GM12878 (cell line): ENCODE data around the gene PIGU. TPM values are rescaled to one million over a fixed set of nuclear protein-coding genes. Genes with fewer than 3 reads are reported as not detected.

Experiments used
- ATF3 ChIP-seq: IDR thresholded peaks from 2 replicates; pipeline ENCODE4 v1.6.1; 2011; ENCODE audit warnings: low read depth, mild to moderate bottlenecking, low read length, moderate library complexity, borderline replicate concordance; ENCODE audit errors: extremely low read depth
- BHLHE40 ChIP-seq, 2 experiments: fragments of 450-650 bp in 1 of 2; IDR thresholded peaks; 2 replicates each; pipeline ENCODE4 v1.6.1; 2011 to 2017; ENCODE audit warnings: low read depth in 2 of 2, borderline replicate concordance in 1 of 2, improper control_type of control experiment in 1 of 2, low read length in 1 of 2, mild to moderate bottlenecking in 1 of 2
- BRCA1 ChIP-seq: IDR thresholded peaks from 2 replicates; pipeline ENCODE4 v1.6.1; 2011; ENCODE audit warnings: low read depth, low read length, improper control_type of control experiment
- CREM ChIP-seq: IDR thresholded peaks from 2 replicates; pipeline ENCODE4 v1.6.1; 2014; ENCODE audit warnings: antibody characterized with exemption, low read depth
- CTCF ChIP-seq, 3 experiments: IDR thresholded peaks in 2 of 3; conservative IDR thresholded peaks in 1 of 3; 2 replicates each; pipeline ENCODE4 v1.5.1; 2011; ENCODE audit warnings: low read depth in 3 of 3, low read length in 3 of 3, mild to moderate bottlenecking in 3 of 3, control low read depth in 2 of 3, moderate library complexity in 2 of 3, inconsistent platforms in 1 of 3, mixed read lengths in 1 of 3; ENCODE audit not compliant: control insufficient read depth in 2 of 3, insufficient read depth in 1 of 3; ENCODE audit errors: extremely low read depth in 1 of 3
- EED ChIP-seq: sonication (generic); IDR thresholded peaks from 2 replicates; pipeline ENCODE4 v1.6.1; 2016; ENCODE audit warnings: antibody characterized with exemption, low read depth
- ELK1 ChIP-seq: IDR thresholded peaks from 2 replicates; pipeline ENCODE4 v1.6.1; 2012; ENCODE audit warnings: low read depth, low read length, improper control_type of control experiment
- FOXM1 ChIP-seq: IDR thresholded peaks from 2 replicates; pipeline ENCODE4 v1.6.1; 2012; ENCODE audit warnings: low read depth, mild to moderate bottlenecking, inconsistent platforms, low read length, moderate library complexity
- MEF2A ChIP-seq: IDR thresholded peaks from 2 replicates; pipeline ENCODE4 v1.6.1; 2011; ENCODE audit warnings: low read depth, mild to moderate bottlenecking, low read length, moderate library complexity; ENCODE audit not compliant: insufficient read depth
- MYC ChIP-seq: IDR thresholded peaks from 2 replicates; pipeline ENCODE4 v1.6.1; 2011; ENCODE audit warnings: mild to moderate bottlenecking, low read length, moderate library complexity, inconsistent platforms; ENCODE audit not compliant: insufficient read depth, insufficient replicate concordance, insufficient read length, severe bottlenecking
- RAD51 ChIP-seq: fragments of 450-650 bp; IDR thresholded peaks from 2 replicates; pipeline ENCODE4 v1.6.1; 2016; ENCODE audit warnings: moderate library complexity, mild to moderate bottlenecking, inconsistent platforms
- RUNX3 ChIP-seq: IDR thresholded peaks from 2 replicates; pipeline ENCODE4 v1.6.1; 2012; ENCODE audit warnings: low read length, inconsistent platforms
- SMC3 ChIP-seq: IDR thresholded peaks from 2 replicates; pipeline ENCODE4 v1.6.1; 2011; ENCODE audit warnings: low read length, improper control_type of control experiment, borderline replicate concordance
- SPI1 ChIP-seq: IDR thresholded peaks from 2 replicates; pipeline ENCODE4 v1.6.1; 2011; ENCODE audit warnings: low read depth, mild to moderate bottlenecking, low read length, moderate library complexity, borderline replicate concordance; ENCODE audit not compliant: insufficient read depth
- ZBTB11 ChIP-seq: fragments of 450-650 bp; formaldehyde crosslinking; IDR thresholded peaks from 2 replicates; pipeline ENCODE4 v1.5.0; 2022; ENCODE audit warnings: mild to moderate bottlenecking, missing genetic modification characterization
- ZNF592 ChIP-seq: fragments of 450-650 bp; IDR thresholded peaks from 2 replicates; pipeline ENCODE4 v1.6.1; 2017; ENCODE audit warnings: mild to moderate bottlenecking, moderate library complexity
- polyA plus RNA-seq, 11 experiments: library from polyadenylated mRNA; depleted of rRNA in 4 of 11; unstranded in 6 of 11; stranded (reverse) in 5 of 11; fragments of >200 nt; fragmentation: Nextera tagmentation in 4 of 11; fragmentation: Illumina TruSeq in 1 of 11; extraction: Ambion mirVana in 4 of 11; extraction: Trizol in 1 of 11; gene quantifications; 1 replicate in 1 of 11; 2 replicates in 10 of 11; pipeline versions ENCODE4 v1.2.1 to v1.2.3, GENCODE V29; 2011 to 2016; ENCODE audit warnings: inconsistent platforms in 2 of 11, missing spikeins in 2 of 11, low read depth in 1 of 11
- total RNA-seq, 4 experiments: library from RNA; depleted of rRNA in 3 of 4; stranded (reverse); fragments of >200 nt in 3 of 4; fragmentation: Illumina TruSeq in 1 of 4; extraction: Trizol in 1 of 4; gene quantifications; 2 replicates each; pipeline versions ENCODE4 v1.2.1 to v1.2.3, GENCODE V29; 2013 to 2021

PIGU gene
- total and polyA plus RNA-seq, 10 of the 15 experiments (the other 5 are each of a cell fraction or from before 2014, with no cell fraction given), result 4.1 to 88.2 (median 25.0) TPM

- TF ChIP-seq RUNX3 (0 out of 2 replicates have a peak, but pooled peaks have one; percentile 6), MYC (no peak), FOXM1 (no peak), ZNF592 (no peak), MEF2A (no peak), BRCA1 (no peak), ATF3 (no peak), SPI1 (peak; percentile 92), RAD51 (no peak), BHLHE40 (IDR thresholded peaks at IDR 0.05; ENCODE audit: borderline replicate concordance in 1 of 2, low read depth in 2 of 2, low read length in 1 of 2) (peak; percentile 35 to 57; a peak in 2 of 4 replicates), ZBTB11 (CRISPR knock-in tag) (no peak), SMC3 (0 out of 2 replicates have a peak, but pooled peaks have one; percentile 3), ELK1 (no peak), CREM (no peak), EED (no peak), CTCF (IDR thresholded peaks at IDR 0.05 in 2 of 3, conservative IDR thresholded peaks at IDR 0.05 in 1 of 3; ENCODE audit: control insufficient read depth in 2 of 3, extremely low read depth in 1 of 3, insufficient read depth in 1 of 3, low read depth in 3 of 3, low read length in 3 of 3) (no peak)
Measured at GRCh38 chr20:34579979-34580940, 96.6 kb downstream of the PIGU start (continued).
